Lung microvascular endothelial cell (primary cell): Measurements from ENCODE around the gene EHMT1. TPM values are rescaled to one million over a fixed set of nuclear protein-coding genes. Genes with fewer than 3 reads are reported as not detected.

ENCODE experiments used
- DNase-seq, 2 donors: peaks; one replicate each; pipeline versions ENCODE4 v3.0.0 to v3.0.0-alpha.2; 2010; ENCODE audit warnings: low read depth in 2 of 2
- total RNA-seq: library from RNA; depleted of rRNA; stranded (reverse); fragments of >200 nt; gene quantifications from 2 replicates; pipeline ENCODE4 v1.2.1, GENCODE V29; 2014

Gene EHMT1
- total RNA-seq, 1 donor from 2014 or later: 46.2 TPM

- no peak for DNase-seq
These were observed 166.1 kb downstream of the EHMT1 start for GRCh38 chr9:137784641-137785513.

- DNase-seq: no peak
These were observed 166.9 kb downstream of the EHMT1 start for GRCh38 chr9:137785704-137786161.

- no peak for DNase-seq
These were observed 167.7 kb downstream of the EHMT1 start for GRCh38 chr9:137786511-137786920.

GRCh38 chr9:137787381-137787780 lies 168.6 kb downstream of the EHMT1 start:
- DNase-seq: no peak

GRCh38 chr9:137787786-137788505 lies 169.1 kb downstream of the EHMT1 start:
- no peak for DNase-seq

- no peak for DNase-seq
These were observed 169.9 kb downstream of the EHMT1 start for GRCh38 chr9:137788561-137789294.

GRCh38 chr9:137789295-137789895 lies 170.6 kb downstream of the EHMT1 start:
- no peak for DNase-seq

GRCh38 chr9:137791947-137792346 lies 173.1 kb downstream of the EHMT1 start:
- DNase-seq: no peak

- no peak for DNase-seq
These were observed 174.5 kb downstream of the EHMT1 start for GRCh38 chr9:137793196-137793841.

GRCh38 chr9:137795156-137795666 lies 176.4 kb downstream of the EHMT1 start:
- DNase-seq: no peak

- DNase-seq: no peak
These were observed 178.7 kb downstream of the EHMT1 start for GRCh38 chr9:137797206-137798120.

GRCh38 chr9:137798142-137798541 lies 179.3 kb downstream of the EHMT1 start:
- DNase-seq: no peak

- no peak for DNase-seq
These were observed 180.3 kb downstream of the EHMT1 start for GRCh38 chr9:137798901-137799629.

- DNase-seq: no peak
These were observed 180.8 kb downstream of the EHMT1 start for GRCh38 chr9:137799630-137799983.

- no peak for DNase-seq
These were observed 181.6 kb downstream of the EHMT1 start for GRCh38 chr9:137800196-137801022.

GRCh38 chr9:137801023-137801319 lies 182.2 kb downstream of the EHMT1 start:
- DNase-seq: no peak

GRCh38 chr9:137802021-137802420 lies 183.2 kb downstream of the EHMT1 start:
- no peak for DNase-seq

GRCh38 chr9:137802521-137803243 lies 183.9 kb downstream of the EHMT1 start:
- DNase-seq: no peak
